ENCODE results near the gene ELMO1. TPM values are rescaled to one million over a fixed set of nuclear protein-coding genes. Genes with fewer than 3 reads are reported as not detected.

ELMO1 gene
- total RNA-seq, 2 donors from 2014 or later, result 15.6 to 24.6 TPM

GRCh38 chr7:37269711-37270508 lies 178.8 kb downstream of the ELMO1 start:
- DNase-seq (no peak), ATAC-seq (no peak)
- intact Hi-C loops (cut with DNase I), result no loop called here

GRCh38 chr7:37267251-37267650 lies 181.4 kb downstream of the ELMO1 start:
- no peak for ATAC-seq
- no peak for DNase-seq
- intact Hi-C loops (cut with DNase I), result no loop called here

- DNase-seq (no peak), ATAC-seq (no peak)
- intact Hi-C loops (cut with DNase I), result no loop called here
Observed at GRCh38 chr7:37265876-37266275, 182.8 kb downstream of the ELMO1 start.

- DNase-seq, result no peak
- intact Hi-C loops (cut with DNase I), result no loop called here
- ATAC-seq, result no peak
Observed at GRCh38 chr7:37265006-37265405, 183.7 kb downstream of the ELMO1 start.

- ATAC-seq (no peak), DNase-seq (no peak)
- intact Hi-C loops (cut with DNase I), result no loop called here
Observed at GRCh38 chr7:37262181-37262580, 186.5 kb downstream of the ELMO1 start.

- intact Hi-C loops (cut with DNase I), result no loop called here
- ATAC-seq, result no peak
Observed at GRCh38 chr7:37259319-37259821, 189.3 kb downstream of the ELMO1 start.

GRCh38 chr7:37256631-37257030 lies 192.0 kb downstream of the ELMO1 start:
- no peak for ATAC-seq
- intact Hi-C loops (cut with DNase I), result no loop called here
- no peak for DNase-seq

More at GRCh38 chr7:37259319-37259821, 189.3 kb downstream of the ELMO1 start:
- DNase-seq, result no peak

GRCh38 chr7:37255327-37255944 lies 193.2 kb downstream of the ELMO1 start:
- ATAC-seq (no peak), DNase-seq (no peak)
- intact Hi-C loops (cut with DNase I), result no loop called here

GRCh38 chr7:37251222-37251621 lies 197.4 kb downstream of the ELMO1 start:
- DNase-seq, result no peak
- intact Hi-C loops (cut with DNase I), result no loop called here
- peak in 1 of 2 donors; percentile 32 for ATAC-seq

- ATAC-seq (no peak), DNase-seq (no peak)
- intact Hi-C loops (cut with DNase I), result no loop called here
Observed at GRCh38 chr7:37249240-37249639, 199.4 kb downstream of the ELMO1 start.

- intact Hi-C loops (cut with DNase I), result no loop called here
- no peak for DNase-seq
Observed at GRCh38 chr7:37248396-37248861, 200.2 kb downstream of the ELMO1 start.

GRCh38 chr7:37247861-37248260 lies 200.8 kb downstream of the ELMO1 start:
- ATAC-seq (peak; percentile 72 to 93), DNase-seq (no peak)
- intact Hi-C loops (cut with DNase I), result no loop called here

More at GRCh38 chr7:37248396-37248861, 200.2 kb downstream of the ELMO1 start:
- peak; percentile 57 to 68 for ATAC-seq

GRCh38 chr7:37245590-37245989 lies 203.1 kb downstream of the ELMO1 start:
- ATAC-seq, result no peak
- DNase-seq, result no peak
- intact Hi-C loops (cut with DNase I), result no loop called here

GRCh38 chr7:37236906-37237305 lies 211.8 kb downstream of the ELMO1 start:
- intact Hi-C loops (cut with DNase I), result loop anchor here (10.0 kb wide), 1 partner anchor 258 kb away; no protein-coding TSS in a partner anchor
- DNase-seq (no peak), ATAC-seq (no peak)

- intact Hi-C loops (cut with DNase I), result loop anchor here (10.0 kb wide), 1 partner anchor 259 kb away; no protein-coding TSS in a partner anchor
- ATAC-seq (no peak), DNase-seq (no peak)
Observed at GRCh38 chr7:37235813-37236212, 212.9 kb downstream of the ELMO1 start.

GRCh38 chr7:37234928-37235327 lies 213.7 kb downstream of the ELMO1 start:
- ATAC-seq (no peak), DNase-seq (no peak)
- intact Hi-C loops (cut with DNase I), result loop anchor here (10.0 kb wide), 1 partner anchor 260 kb away; no protein-coding TSS in a partner anchor

- no peak for ATAC-seq
- DNase-seq, result no peak
- intact Hi-C loops (cut with DNase I), result loop anchor here (10.0 kb wide), 1 partner anchor 260 kb away; no protein-coding TSS in a partner anchor
Observed at GRCh38 chr7:37234334-37234733, 214.3 kb downstream of the ELMO1 start.

GRCh38 chr7:37231613-37232012 lies 217.1 kb downstream of the ELMO1 start:
- ATAC-seq (no peak), DNase-seq (no peak)
- intact Hi-C loops (cut with DNase I), result loop anchor here (10.0 kb wide), 1 partner anchor 263 kb away; no protein-coding TSS in a partner anchor

GRCh38 chr7:37230221-37230620 lies 218.4 kb downstream of the ELMO1 start:
- intact Hi-C loops (cut with DNase I), result loop anchor here (10.0 kb wide), 1 partner anchor 265 kb away; no protein-coding TSS in a partner anchor

GRCh38 chr7:37229381-37229780 lies 219.3 kb downstream of the ELMO1 start:
- intact Hi-C loops (cut with DNase I), result loop anchor here in 1 of 2 donors (10.0 kb wide), 1 partner anchor 285 kb away; no protein-coding TSS in a partner anchor
- no peak for ATAC-seq
- no peak for DNase-seq

More at GRCh38 chr7:37230221-37230620, 218.4 kb downstream of the ELMO1 start:
- DNase-seq (peak; percentile 62), ATAC-seq (peak; percentile 79 to 90)
